GM23248 (cell line): Measurements from ENCODE around the gene LIMD2.

Source experiments
- EZH2 ChIP-seq: fragments of 200-600 bp; sonication (generic); IDR thresholded peaks from 2 replicates; pipeline ENCODE4 v1.6.1; 2018; ENCODE audit warnings: antibody characterized with exemption, mild to moderate bottlenecking; ENCODE audit not compliant: insufficient read depth, poor library complexity, severe bottlenecking
- EZH2phosphoT487 ChIP-seq: fragments of 200-600 bp; sonication (generic); IDR thresholded peaks from 2 replicates; pipeline ENCODE4 v1.6.1; 2018; ENCODE audit warnings: antibody characterized with exemption, moderate library complexity, mild to moderate bottlenecking, low read depth; ENCODE audit not compliant: insufficient read depth

DNA sequence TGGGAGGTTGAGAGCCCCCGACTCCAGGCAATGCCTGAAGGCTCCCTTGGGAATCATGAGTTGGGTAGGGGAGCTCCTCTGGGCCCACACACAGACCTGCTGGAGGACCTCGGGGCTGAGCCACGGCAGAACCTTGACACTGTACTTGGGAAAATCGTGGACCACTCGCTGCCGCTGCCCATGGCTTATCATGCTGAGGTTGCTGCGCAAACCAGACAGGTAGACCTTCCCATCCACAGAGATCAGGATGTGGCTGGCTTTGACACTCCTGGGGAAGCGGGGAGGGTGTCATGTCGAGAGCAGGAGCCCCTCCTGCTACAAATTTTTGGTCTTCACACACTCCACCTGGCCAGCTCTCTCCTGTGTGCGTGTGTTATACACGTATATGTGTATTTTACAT is 7.2 kb upstream of the LIMD2 start:
- no peak for TF ChIP-seq EZH2
- no peak for TF ChIP-seq EZH2phosphoT487
